Neutrophil (primary cell): ENCODE results near the gene LRMDA.
"Not testable (repeated sequence)": the region's sequence is repeated elsewhere in the genome, so short reads cannot be mapped to it uniquely, and the experiment has no call there.

Source experiments
- H3K27ac ChIP-seq: fragments of 200-600 bp; sonication (generic); 2 replicates; pipeline ENCODE4 v1.5.1; 2016; ENCODE audit warnings: mild to moderate bottlenecking, moderate library complexity
- H3K27me3 ChIP-seq: fragments of 200-600 bp; sonication (generic); 2 replicates; pipeline ENCODE4 v1.6.0; 2016; ENCODE audit warnings: mild to moderate bottlenecking
- H3K36me3 ChIP-seq: fragments of 200-600 bp; sonication (generic); 2 replicates; pipeline ENCODE4 v1.5.1; 2017
- H3K4me1 ChIP-seq, 2 experiments: fragments of 200-600 bp in 1 of 2; sonication (generic) in 1 of 2; 1 replicate in 1 of 2; 2 replicates in 1 of 2; pipeline versions ENCODE4 v1.5.1 to v1.6.1; 2013 to 2016; ENCODE audit warnings: low read depth in 1 of 2, low read length in 1 of 2, mild to moderate bottlenecking in 1 of 2, moderate library complexity in 1 of 2; ENCODE audit not compliant: control insufficient read depth in 1 of 2, insufficient read depth in 1 of 2
- H3K4me3 ChIP-seq, 2 experiments: fragments of 200-600 bp in 1 of 2; sonication (generic) in 1 of 2; 1 replicate in 1 of 2; 2 replicates in 1 of 2; pipeline ENCODE4 v1.5.1; 2013 to 2016; ENCODE audit warnings: low read depth in 1 of 2, low read length in 1 of 2, mild to moderate bottlenecking in 1 of 2, moderate library complexity in 1 of 2
- H3K9me3 ChIP-seq: fragments of 200-600 bp; sonication (generic); 2 replicates; pipeline ENCODE4 v1.5.1; 2016
- TF ChIP-seq, protein P1 (sequence below): fragments of 200-600 bp; sonication (generic); IDR thresholded peaks from 2 replicates; pipeline ENCODE4 v1.5.1; 2016; ENCODE audit warnings: antibody characterized with exemption

The LRMDA gene

DNA sequence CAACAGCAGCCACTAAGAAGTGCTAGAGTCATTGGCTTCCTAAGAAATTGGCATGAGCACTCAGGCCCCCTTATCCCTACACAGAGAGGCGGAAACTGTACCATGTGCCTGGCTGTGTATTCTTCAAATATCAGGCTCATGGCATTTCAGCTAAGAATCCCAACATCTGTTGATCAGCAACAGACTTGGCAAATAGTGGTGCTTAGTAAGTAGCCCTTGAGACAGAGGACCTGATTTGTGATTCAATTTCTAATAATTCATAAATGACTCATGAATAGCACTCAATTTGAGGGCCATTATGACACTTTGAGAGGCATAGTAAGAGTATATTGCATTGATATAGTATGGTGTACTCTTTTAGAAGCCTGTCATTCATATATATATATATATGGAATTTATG is 309.1 kb downstream of the LRMDA start:
- H3K27ac ChIP-seq: no peak overlapping the region
- H3K36me3 ChIP-seq: no peaks in the 10 kb centered on the region
- H3K4me1 ChIP-seq: peaks cover 0 to 5% of the 10 kb centered on the region in 2 experiments
- TF ChIP-seq, protein P1, sequence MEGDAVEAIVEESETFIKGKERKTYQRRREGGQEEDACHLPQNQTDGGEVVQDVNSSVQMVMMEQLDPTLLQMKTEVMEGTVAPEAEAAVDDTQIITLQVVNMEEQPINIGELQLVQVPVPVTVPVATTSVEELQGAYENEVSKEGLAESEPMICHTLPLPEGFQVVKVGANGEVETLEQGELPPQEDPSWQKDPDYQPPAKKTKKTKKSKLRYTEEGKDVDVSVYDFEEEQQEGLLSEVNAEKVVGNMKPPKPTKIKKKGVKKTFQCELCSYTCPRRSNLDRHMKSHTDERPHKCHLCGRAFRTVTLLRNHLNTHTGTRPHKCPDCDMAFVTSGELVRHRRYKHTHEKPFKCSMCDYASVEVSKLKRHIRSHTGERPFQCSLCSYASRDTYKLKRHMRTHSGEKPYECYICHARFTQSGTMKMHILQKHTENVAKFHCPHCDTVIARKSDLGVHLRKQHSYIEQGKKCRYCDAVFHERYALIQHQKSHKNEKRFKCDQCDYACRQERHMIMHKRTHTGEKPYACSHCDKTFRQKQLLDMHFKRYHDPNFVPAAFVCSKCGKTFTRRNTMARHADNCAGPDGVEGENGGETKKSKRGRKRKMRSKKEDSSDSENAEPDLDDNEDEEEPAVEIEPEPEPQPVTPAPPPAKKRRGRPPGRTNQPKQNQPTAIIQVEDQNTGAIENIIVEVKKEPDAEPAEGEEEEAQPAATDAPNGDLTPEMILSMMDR: no peak
- H3K27me3 ChIP-seq: no peaks in the 10 kb centered on the region
- H3K4me3 ChIP-seq: no peak overlapping the region
- H3K9me3 ChIP-seq: no peaks in the 10 kb centered on the region

DNA sequence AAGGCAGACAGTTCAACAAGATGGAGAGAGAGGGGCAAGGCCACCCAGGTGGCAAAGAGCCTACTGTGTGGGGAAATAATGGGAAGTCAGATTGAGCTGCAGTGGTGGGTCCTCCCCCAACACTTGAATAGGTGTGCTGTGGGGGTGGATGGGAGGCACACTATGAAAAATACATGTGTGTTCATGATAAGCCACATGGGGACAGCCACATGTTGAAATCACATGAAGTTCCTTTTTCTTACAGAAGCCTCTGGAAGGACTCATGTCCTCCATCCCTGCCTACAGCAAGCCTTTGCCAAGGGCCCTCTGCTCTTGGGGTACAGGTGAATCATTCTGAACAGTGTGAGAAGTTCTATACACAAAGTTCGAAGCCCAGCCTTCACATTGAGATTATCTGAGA is 310.9 kb downstream of the LRMDA start:
- TF ChIP-seq, protein P1: no peak
- no peak overlapping the region for H3K4me3 ChIP-seq
- no peaks in the 10 kb centered on the region for H3K9me3 ChIP-seq

DNA sequence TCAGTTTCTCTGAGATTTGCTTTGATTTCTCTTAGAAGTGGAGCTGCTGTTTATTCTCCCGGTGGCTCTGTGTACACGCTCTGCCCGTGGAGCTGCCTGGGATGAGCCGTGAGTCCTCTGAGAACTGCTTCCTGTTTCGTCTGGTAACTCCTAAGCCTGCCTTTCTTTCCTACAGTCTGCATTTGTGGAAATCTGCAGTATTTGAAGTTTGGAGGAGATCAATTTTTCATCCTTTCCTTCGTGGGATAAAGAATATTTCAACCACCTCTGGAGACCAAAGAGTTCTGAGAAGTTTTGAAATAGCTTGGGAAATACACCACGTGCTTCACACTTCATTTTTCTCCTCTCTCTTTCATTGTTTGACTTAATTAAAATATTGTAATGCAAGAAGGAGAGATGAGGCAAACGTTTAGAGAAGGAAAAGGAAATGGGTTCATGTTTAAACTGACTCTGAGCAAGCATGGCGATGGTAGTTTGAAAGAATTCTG is 311.9 kb downstream of the LRMDA start:
- Histone ChIP-seq H3K27ac (no peak overlapping the region), H3K36me3 (no peaks in the 10 kb centered on the region), H3K4me1 (peaks cover 0 to 5% of the 10 kb centered on the region in 2 experiments), H3K27me3 (no peaks in the 10 kb centered on the region), H3K4me3 (no peak overlapping the region), H3K9me3 (no peaks in the 10 kb centered on the region)
- TF ChIP-seq, protein P1: no peak

More for the DNA sequence above, 310.9 kb downstream of the LRMDA start:
- Histone ChIP-seq H3K36me3 (no peaks in the 10 kb centered on the region), H3K27me3 (no peaks in the 10 kb centered on the region), H3K4me1 (peaks cover 0 to 5% of the 10 kb centered on the region in 2 experiments), H3K27ac (no peak overlapping the region)

DNA sequence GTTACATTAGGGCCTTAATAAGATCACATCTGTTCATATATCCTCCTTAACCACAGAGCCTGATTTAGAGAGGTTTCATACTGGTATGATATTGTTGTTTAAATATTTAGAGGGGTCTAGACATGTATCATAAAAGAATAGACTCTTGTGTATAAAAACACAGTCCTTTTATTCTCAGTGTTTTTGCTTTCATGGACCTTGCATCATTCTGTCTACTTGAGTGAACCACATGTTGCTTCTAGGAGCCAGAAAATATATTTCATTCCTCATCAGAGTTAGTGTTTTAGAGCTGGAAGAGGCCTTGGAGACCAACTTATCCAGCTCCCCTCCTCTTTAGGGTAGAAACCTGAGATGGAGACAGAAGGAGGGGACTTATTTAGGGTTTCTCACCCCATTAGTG is 312.8 kb downstream of the LRMDA start:
- no peaks in the 10 kb centered on the region for H3K9me3 ChIP-seq
- no peaks in the 10 kb centered on the region for H3K36me3 ChIP-seq
- H3K27ac ChIP-seq: no peak overlapping the region
- no peaks in the 10 kb centered on the region for H3K27me3 ChIP-seq
- peaks cover 0 to 5% of the 10 kb centered on the region in 2 experiments for H3K4me1 ChIP-seq
- TF ChIP-seq, protein P1: no peak
- no peak overlapping the region for H3K4me3 ChIP-seq

DNA sequence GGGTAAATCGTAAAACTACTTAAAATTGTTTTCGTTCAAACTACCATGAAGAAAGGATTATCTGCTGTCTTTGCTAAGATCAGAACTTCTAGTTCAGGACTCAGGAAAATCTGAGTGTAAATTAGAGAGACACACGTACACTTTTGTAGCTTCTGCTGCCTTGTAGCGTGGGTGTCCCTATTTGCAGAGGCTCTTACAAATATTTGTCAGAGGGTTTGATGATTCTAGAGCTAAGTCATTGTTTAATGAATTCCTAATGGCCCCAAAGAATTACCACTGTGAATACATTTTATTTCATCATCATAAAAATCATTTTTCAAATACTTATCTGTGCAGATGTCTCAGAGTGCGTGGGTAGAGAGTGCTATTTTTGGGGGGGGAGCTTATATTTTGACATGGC is 314.9 kb downstream of the LRMDA start:
- peaks cover 0 to 5% of the 10 kb centered on the region in 2 experiments for H3K4me1 ChIP-seq
- H3K27ac ChIP-seq: no peak overlapping the region
- no peak overlapping the region for H3K4me3 ChIP-seq
- H3K36me3 ChIP-seq: no peaks in the 10 kb centered on the region
- H3K9me3 ChIP-seq: no peaks in the 10 kb centered on the region
- H3K27me3 ChIP-seq: no peaks in the 10 kb centered on the region
- TF ChIP-seq, protein P1: no peak

DNA sequence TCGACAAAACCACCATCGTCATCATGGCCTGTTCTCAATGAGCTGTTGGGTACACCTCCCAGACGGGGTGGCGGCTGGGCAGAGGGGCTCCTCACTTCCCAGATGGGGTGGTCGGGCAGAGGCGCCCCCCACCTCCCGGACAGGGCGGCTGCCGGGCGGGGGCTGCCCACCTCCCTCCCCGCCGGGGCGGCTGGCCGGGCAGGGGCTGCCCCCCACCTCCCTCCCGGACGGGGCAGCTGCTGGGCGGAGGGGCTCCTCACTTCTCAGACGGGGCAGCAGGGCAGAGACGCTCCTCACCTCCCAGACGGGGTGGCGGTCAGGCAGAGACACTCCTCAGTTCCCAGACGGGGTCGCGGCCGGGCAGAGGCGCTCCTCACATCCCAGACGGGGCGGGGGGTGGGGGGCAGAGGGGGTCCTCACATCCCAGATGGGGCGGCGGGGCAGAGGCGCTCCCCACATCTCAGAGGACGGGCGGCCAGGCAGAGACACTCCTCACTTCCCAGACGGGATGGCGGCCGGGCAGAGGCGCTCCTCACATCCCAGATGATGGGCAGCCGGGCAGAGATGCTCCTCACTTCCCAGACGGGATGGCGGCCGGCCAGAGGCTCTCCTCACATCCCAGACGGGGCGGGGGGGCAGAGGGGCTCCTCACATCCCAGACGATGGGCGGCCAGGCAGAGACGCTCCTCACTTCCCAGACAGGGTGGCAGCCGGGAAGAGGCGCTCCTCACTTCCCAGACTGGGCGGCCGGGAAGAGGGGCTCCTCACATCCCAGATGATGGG is 318.9 kb downstream of the LRMDA start:
- H3K4me1 ChIP-seq, H3K27ac ChIP-seq, H3K36me3 ChIP-seq: not testable (repeated sequence)

More for the DNA sequence above, 318.9 kb downstream of the LRMDA start:
- H3K27me3 ChIP-seq, H3K9me3 ChIP-seq, H3K4me3 ChIP-seq: not testable (repeated sequence)
